Activated CD4-positive, CD25-positive, alpha-beta regulatory T cell treated with anti-CD3 and anti-CD28 coated beads, Interleukin-2, amount 50 U/mL, for 24 hours (primary cell): Measurements from ENCODE around the gene LIMA1.
"Not testable (repeated sequence)": the region's sequence is repeated elsewhere in the genome, so short reads cannot be mapped to it uniquely, and the experiment has no call there.

ENCODE experiments used
- ATAC-seq, 2 donors: fragments of 150-1000 bp; cut with Tn5 transposase; one replicate each; pipeline ENCODE4 v1.10.0; 2021; ENCODE audit warnings: mild to moderate bottlenecking in 1 of 2, moderate library complexity in 1 of 2

LIMA1 gene

DNA sequence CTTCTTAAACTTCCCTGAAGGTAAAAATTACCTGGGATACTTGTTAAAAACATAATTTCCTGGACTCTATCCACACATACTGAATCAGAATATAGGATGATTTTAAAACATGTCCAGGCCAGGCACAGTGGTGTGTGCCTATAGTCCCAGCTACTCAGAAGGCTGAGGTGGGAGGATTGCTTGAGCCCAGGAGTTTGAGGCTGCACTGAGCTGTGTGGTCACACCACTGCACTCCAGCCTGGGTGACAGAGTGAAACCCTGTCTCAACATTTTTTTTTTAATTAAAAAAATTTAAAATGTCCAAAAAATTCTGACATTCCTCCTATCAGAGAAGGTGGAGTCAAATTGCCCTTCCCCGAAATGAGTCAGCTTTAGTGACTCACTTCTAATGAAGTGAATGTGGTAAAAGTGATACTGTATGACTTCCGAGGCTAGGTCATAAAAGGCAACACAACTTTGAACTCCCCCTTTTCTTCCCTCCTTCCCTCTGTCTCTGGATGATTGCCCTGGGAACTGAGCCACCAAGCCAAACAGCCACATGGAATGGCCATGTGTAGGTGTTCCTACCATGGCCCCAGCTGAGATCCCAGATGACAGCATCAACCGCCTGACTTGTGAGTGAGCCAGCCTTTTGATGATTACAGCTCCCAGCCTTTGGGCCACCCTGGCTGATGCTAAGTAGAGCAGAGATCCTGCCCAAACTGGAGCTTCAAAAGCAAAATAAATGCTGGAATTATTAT lies 36.3 kb downstream of the LIMA1 start:
- ATAC-seq = peak; percentile 89 to 90

DNA sequence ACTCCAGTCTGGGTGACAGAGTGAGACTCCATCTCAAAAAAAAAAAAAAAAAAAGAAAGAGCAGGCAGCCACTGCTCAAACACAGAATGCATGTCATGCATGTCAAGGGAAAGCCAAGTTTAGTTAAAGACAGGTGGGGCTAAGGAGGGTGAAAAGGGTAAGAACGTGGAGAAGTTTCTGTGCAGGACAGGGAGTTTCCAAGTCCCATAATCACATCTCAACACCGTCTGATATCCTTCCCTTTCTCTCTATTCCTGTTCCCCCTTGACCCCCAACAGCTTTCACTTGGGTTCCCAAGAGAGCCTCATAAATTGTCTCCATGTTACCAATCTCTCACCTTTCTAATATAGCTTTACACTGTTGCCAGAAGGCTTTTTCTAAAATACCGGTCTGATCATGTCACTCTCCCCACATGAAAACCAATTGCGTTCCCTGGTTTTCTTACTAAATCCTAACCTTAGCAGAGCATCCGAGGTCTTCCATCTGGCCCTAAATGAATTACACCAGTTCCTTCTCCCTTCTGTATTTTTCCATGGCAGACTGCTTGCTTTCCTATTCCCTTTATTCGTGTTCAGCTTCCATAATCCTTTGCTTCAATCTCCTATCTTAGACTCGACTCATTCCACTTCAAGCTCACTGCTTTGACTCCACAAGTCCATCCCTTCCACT lies 37.0 kb downstream of the LIMA1 start:
- no peak for ATAC-seq

DNA sequence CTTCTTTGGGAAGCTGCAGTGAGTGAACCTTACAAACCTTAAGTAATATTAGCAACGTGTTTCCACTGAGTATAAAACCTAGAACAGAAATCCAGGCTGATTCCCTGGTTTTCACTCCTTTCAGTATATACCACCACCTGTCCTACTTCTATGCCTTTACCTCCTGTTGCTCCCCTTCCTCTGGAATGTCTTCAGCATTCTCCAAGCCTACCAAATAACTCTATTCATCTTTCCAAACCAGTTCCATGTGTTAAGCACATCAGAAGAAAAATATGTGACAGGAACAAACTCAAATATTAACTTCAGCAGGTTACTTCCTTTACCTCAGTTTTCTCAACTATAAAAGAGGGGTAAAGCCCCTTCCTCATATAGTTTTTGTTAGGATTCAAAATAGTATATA lies 39.8 kb downstream of the LIMA1 start:
- ATAC-seq = no peak

DNA sequence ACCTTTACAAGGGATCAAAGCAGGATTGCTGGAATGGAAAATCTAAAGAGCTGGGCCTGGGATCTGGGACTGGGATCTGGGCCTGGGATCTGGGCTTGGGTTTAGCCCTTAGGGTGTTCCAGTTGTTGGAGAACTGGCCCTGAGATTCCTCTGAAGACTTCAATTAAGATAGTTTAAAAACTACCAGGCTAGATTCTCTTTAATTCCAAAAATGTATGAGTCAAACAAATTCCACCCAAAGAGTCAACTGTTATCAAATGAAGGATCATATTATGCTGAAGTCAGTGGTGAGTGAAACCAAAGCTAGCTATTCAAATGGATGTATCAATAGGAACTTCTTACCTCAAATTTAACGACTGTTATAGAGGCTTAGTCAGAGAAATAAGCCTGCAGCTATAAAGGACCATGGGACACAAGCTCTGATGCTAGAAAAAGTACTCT lies 40.5 kb downstream of the LIMA1 start:
- no peak for ATAC-seq

DNA sequence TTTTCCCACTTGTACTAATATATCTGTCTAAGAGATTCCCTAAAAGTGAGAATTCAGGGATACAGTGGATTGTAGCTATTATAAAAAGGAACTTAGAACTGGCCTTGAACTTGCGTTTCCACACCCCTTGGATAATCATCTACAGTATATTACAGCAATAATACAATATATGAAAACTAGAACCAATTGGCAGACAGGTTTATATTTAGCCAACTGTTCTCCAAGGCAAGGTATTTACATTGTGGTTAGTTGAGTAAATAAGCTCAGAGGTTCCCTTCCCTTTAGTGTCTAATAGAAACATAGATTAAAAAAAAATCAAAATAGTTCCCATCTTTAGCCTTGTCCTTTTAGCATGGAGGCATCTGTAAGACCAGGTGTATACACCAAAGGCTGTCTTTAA lies 42.1 kb downstream of the LIMA1 start:
- ATAC-seq = no peak

DNA sequence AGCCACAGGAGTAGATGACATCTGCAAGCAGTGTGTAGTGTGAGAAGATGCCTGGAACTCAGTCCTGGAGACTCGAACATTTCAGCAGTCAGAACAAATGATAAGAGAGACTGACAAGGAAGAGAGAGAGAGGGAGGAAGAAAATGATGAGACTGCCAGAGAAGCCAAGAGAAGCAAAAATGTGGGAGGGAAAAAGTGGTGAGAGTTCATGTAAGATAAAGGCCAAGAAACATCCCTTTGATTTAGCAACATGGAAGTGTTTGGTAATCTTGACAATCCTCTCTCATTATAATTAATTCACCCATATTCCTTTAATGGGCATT lies 42.6 kb downstream of the LIMA1 start:
- no peak for ATAC-seq

DNA sequence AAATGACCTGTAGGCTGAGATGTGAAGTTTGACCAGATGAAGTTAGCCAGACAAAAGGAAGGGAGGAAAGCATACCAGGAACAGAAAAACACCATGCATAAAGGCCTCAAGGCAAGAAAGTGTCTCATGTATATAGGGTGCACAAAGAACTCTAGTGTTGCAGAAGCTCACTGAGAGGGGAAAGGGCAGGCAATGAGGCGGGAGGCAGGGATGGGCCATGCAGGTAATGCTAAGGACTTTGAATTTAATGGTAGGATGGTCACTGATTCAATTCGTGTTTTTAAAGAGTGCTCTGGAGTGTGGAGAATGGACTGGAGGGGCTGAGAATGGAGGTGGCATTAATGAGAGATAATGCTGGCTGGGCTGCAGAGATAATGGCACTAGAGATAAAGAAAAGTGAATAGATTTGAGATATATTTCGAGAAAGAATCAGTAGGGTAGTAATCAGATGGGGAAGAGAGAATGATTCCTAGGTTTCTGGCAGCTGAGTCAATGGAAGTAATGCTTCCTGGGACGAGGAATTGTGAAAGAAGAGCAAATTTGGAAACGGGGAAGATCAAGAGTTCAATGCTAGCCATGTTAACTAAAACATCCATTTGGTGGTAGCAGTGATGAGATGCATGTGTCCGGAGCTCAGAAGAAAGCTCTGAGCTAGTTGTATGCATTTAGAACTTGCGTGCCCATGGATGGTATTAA lies 43.1 kb downstream of the LIMA1 start:
- ATAC-seq = no peak

DNA sequence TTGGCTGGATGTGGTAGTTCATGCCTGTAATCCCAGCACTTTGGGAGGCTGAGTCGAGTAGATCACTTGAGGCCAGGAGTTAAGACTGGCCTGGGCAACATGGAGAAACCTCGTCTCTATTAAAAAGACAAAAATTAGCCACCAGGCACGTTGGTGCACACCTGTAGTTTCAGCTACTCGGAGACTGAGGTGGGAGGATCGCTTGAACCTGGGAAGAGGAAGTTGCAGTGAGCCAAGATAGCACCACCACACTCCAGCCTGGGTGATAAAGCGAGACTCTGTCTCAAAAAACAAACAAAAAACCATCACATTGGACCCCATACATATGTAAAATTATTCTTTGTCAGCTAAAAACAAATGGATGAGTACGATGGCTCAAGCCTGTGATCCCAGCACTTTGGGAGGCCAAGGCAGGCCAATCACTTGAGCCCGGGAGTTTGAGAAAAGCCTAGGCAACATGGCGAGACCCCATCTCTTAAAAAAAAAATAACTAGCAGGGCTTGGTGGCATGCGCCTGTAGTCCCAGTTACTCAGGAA lies 43.9 kb downstream of the LIMA1 start:
- no peak for ATAC-seq

DNA sequence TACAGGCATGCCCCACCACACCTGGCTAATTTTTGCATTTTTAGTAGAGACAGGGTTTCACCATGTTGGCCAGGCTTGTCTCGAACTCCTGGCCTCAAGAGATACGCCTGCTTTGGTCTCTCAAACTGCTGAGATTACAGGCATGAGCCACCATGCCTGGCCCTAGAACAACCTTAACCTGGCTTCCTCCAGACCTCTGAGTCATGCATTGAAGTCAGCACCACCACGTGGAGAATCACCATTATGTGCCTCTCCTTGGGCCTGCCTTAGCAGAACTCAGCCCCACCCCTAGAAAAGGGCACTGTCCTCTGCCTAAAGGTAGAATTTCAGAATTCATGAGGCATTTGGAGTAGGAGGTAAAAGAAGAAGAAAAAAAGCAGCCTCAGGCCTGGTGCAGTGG lies 49.0 kb downstream of the LIMA1 start:
- ATAC-seq = peak; percentile 89 to 91

DNA sequence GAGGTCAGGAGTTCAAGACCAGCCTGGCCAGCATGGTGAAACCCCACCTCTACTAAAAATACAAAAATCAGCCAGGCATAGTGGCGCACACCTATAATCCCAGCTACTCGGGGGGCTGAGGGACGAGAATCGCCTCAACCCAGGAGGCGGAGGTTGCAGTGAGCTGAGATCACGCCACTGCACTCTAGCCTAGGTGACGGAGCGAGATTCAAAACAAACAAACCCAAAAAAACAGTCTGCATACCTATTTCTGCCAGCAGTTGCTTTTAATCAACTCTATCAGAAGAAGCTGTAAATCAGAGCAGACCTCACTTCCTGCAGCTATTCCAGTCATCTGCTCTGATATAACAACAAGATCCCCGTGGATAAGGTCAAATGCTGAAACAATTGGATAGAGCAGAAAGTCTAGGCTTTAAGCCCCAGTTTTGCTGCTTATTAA lies 50.5 kb downstream of the LIMA1 start:
- ATAC-seq = no peak

DNA sequence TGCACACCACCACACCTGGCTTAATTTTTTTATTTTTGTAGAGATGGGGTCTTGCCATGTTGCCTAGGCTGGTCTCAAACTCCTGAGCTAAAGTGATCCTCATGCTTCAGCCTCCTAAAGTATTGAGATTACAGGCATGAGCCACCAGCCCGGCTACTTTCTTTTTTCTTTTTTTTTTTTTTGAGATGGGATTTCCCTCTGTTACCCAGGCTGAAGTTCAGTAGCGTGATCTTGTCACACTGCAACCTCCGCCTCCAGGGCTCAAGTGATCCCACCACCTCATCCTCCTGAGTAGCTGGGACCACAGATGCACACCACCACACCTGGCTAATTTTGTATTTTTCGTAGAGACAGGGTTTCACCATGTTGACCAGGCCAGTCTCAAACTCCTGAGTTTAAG lies 51.1 kb downstream of the LIMA1 start:
- ATAC-seq = no peak

DNA sequence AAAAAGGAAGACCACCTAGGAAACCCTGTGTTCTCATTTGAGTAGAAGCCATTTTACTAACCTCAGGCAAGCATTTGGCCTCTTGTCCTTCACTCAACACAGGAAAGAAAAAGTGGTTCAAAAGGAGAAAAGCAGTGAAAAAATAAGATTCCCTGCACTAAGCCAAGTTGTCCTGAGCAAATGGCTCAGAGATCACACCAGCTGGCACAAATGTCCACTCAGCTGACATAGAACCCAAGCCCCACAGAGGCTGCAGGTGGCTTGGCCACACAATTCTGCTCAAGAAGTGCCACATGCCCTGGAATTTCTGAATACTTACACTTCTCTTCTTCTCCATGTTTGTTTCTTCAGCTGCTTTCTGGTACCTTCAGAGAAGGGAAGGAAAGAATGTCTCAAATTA lies 52.0 kb downstream of the LIMA1 start:
- no peak for ATAC-seq

DNA sequence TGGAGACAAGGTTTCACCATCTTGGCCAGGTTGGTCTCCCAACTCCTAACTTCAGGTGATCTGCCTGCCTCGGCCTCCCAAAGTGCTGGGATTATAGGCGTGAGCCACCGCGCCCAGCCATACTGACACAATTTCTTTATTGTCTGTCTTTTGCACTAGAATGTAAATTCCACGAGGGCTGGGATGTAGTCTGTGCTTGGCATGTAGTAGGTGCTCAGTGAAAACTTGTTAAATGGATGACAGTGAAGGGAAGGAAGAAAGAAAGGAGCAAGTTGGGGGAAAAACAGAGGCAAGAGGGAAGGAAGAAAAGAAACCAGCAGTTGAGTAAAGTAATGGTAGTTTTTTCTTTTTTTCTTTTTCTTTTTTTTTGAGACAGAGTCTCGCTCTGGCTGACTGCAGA lies 53.1 kb downstream of the LIMA1 start:
- ATAC-seq = no peak

DNA sequence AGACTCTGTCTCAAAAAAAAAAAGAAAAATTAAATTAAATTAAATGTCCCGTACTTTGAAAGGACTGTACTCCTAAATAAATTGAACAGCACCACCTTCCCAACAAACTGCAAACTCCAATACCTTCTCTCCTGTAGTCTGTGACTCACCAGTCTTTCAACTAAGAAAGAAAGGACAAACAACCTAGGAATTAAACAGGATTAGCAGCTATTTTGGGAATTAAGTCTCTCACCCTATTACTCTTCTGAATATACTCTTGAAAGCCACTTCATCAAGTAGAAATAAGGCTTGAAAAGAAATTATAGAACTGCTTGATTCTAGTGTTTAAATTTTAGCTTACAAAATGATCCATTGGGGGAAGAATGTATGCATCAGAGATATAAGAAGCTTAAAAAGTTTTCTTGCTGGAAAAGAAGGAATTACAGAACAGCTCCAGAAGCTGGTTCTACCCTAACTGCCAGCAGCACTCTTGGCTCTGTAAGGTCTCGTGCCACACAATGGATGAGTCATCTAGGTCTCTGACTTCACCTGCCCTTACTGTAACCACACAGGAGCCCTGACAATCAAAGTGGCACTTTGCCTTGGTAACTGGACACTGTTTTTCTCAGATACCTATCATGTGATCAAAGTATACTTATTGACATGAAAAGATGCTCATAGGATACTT lies 59.2 kb downstream of the LIMA1 start:
- ATAC-seq = peak; percentile 84 to 85

DNA sequence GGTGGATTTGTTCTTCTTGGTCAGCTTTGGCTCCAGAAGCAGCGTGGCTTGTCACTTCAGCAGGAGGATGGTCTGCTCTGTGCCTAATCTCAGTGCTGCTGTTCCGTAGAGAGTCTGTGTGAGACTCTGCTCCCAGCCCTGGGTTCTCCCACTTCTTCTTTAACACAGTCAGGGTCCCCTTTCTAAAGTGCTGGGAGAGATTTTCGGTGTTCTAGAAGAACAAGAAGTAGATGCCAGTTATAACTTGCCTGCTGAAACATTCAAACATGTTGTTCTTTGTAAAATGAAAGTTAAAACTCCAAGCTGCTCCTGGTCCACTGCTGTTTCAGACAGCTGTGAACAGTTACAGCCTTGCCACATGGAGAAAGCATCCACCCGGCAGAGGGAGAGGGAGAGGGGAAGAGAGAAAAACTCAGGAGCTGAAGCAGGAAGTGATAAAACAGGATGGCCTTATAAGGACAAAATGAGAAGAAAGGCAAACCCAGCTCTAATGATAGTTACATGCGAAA lies 61.0 kb downstream of the LIMA1 start:
- ATAC-seq = no peak

DNA sequence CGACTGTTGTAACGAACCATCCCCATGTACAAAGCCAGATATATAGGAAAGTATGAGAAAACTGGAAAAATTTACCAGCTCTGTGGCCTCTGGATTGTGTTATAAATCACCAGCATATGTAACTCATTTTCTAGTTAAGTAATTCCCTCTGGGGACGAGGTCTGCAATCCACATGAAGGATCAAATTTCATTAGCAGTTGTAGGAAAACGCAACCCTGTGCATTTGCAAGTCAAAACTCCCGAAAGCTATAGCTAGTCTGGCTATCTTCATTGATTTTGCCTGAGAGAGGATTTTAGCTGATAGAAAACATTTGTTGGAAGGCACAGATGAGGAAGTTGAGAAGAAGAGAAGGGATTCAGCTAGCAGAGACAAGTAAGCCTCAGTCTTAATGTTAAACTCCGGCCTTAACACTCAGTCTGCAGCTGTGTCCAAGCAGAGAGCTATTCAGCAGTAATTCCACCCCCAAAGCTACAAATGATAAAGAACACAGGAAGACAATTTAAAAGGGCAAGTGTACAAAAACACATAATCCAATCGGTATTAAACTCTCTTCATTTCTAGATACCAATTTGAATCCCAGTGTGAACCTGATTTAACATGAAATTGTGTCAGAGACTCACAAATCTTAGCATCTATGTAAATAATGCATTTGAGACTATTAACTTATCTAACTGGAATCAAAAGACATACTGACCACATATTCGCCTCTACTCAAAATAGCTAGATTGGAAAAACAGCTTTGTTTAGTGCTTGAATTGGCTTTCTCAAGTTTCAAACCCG lies 61.9 kb downstream of the LIMA1 start:
- ATAC-seq = no peak

DNA sequence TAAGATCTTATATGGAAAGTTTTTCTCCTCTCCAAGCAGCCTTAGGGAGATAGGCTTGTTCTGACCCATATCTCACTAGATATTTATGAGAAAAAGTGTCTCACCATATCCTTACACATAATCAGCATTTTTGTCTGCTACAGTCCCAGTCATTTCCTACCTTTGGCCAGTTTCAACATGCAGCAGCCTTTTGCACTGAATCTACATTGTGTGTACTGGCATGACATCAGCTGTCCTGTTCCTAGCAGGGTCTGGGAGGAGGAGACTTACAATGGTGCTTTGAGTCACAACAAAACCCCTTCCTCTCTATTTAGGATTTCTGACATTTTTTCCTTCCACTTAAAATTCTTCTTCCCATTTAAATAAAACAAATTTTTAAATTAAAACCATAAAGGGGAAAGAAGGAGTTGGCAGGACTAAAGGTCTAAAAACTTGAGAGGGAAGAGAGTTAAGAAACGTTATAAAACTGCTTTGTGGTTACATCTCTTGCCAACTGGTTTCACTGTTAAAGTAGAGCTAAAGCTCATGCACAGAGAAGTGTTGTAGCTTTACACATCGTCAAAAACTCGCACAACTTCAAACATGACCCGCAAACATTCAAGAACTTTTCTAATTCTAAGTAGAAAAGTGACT lies 62.8 kb downstream of the LIMA1 start:
- ATAC-seq = peak; percentile 69 to 75

DNA sequence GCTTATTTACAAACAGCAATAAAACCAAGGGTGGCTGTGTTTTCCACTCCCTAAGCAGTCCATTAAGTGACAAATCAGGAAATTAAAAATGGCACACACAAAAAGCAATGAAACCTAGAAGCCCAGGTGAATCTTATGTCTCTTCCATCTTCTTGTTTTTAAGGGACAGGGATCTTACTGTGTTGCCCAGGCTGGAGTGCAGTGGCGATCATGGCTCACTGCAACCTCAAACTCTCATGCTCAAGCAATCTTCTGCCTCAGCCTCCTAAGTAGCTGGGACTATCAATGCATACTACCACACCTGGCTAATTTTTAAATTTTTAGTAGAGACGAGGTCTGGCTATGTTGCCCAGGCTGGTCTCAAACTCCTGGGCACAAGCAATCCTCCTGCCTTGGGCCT lies 63.8 kb downstream of the LIMA1 start:
- ATAC-seq = no peak

DNA sequence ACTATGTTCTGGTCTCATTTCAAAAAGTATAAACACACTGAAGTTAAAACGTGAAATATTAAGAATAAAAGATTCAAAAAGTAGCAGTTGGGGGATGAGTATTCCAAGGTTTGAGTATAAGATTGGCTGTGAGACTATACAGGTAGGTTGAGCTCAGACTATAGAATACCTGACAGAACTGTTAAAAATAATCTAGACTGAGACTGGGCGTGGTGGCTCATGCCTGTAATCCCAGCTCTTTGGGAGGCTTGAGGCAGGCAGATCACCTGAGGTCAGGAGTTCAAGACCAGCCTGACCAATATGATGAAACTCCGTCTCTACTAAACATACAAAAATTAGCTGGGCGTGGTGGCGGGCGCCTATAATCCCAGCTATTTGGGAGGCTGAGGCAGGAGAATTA lies 64.3 kb downstream of the LIMA1 start:
- ATAC-seq = not testable (repeated sequence)

DNA sequence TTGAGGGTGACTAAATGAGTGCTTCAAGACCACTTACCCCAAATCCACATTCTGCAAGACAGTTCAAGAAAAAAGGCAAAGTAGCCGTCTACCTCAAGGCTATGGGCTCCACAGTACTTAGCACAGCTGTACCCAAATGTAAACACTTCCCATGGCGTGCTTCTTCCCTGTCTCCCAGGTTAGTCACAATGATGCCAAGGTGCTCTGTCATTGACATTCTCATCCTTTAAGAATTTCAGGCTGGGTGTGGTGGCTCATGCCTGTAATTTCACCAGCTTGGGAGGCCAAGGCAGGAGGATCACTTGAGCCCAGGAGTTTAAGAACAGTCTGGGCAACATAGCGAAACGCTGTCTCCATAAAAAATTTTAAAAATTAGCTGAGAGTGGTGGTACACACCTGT lies 64.9 kb downstream of the LIMA1 start:
- no peak for ATAC-seq

DNA sequence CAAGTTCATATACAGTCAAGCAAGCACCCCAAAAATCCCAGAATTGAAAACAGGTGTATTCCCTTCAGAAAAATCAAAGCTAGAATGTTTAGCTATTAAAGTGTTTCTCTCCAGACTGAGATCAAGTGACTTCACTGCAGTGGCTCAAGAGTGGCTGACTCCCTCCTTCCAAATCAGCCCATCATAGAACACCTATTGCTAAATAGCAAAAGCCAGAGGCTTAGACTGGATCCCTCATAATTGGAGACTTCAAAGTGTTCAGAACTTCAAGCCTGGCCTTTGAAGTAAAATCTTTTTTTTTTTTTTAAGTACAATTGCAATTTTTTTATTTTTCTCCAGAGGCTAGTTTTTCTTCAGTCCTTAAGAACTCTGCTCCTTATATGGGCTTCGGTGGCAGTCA lies 66.1 kb downstream of the LIMA1 start:
- no peak for ATAC-seq

DNA sequence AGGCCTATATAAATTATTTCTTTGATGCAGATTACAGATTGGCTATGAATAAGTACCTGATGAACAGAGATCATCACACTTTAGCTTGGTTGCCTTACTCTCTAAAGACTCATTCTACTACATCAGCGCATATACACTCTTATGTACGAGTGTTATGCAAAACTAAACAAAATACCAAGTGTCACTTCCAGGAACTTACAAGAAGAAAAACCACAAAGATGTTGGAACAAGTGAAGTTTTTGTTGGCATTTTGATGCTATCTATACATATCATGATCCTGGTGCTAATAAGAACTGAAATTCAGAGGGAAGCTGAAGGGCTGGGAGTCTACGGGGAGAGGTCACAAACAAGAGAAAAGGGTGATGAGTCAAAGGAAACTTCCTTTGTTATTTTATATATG lies 68.3 kb downstream of the LIMA1 start:
- ATAC-seq = peak; percentile 36 to 56
